MM.1S (cell line): Measurements from ENCODE around the gene WDR55.
A peak's percentile ranks its signal among the peaks of the same experiment; 100 is the strongest.

Experiments
- DNase-seq: peaks from one replicate; pipeline ENCODE4 v3.0.0-alpha.2; 2015
- H2AFZ ChIP-seq: fragments of 300-600 bp; sonication (generic); 2 replicates; pipeline ENCODE4 v1.6.0; 2016; ENCODE audit warnings: antibody characterized with exemption, low read length
- H3F3A ChIP-seq: fragments of 300-600 bp; sonication (generic); 2 replicates; pipeline ENCODE4 v1.6.1; 2016; ENCODE audit warnings: mild to moderate bottlenecking, antibody characterized with exemption, low read length, moderate library complexity, mixed read lengths; ENCODE audit not compliant: insufficient read depth
- H3K27ac ChIP-seq: fragments of 300-600 bp; sonication (generic); 2 replicates; pipeline ENCODE4 v1.5.1; 2016; ENCODE audit warnings: mild to moderate bottlenecking, low read length
- H3K27me3 ChIP-seq: fragments of 300-600 bp; sonication (generic); replicated peaks from 2 replicates; pipeline ENCODE4 v1.6.0; 2016; ENCODE audit warnings: low read length; ENCODE audit not compliant: insufficient read depth
- H3K36me3 ChIP-seq: fragments of 300-600 bp; sonication (generic); replicated peaks from 2 replicates; pipeline ENCODE4 v1.6.1; 2016; ENCODE audit warnings: mild to moderate bottlenecking, low read length, mixed read lengths; ENCODE audit not compliant: insufficient read depth
- H3K4me1 ChIP-seq: fragments of 300-600 bp; sonication (generic); 2 replicates; pipeline ENCODE4 v1.6.1; 2016; ENCODE audit warnings: low read length, mixed read lengths
- H3K4me2 ChIP-seq: fragments of 300-600 bp; sonication (generic); 2 replicates; pipeline ENCODE4 v1.6.0; 2016; ENCODE audit warnings: low read depth, low read length
- H3K4me3 ChIP-seq: fragments of 300-600 bp; sonication (generic); 2 replicates; pipeline ENCODE4 v1.5.1; 2016; ENCODE audit warnings: low read length, mixed read lengths
- H3K79me2 ChIP-seq: fragments of 300-600 bp; sonication (generic); 2 replicates; pipeline ENCODE4 v1.6.1; 2016; ENCODE audit warnings: mixed run types, low read length, mixed read lengths
- H3K9ac ChIP-seq: fragments of 300-600 bp; sonication (generic); 2 replicates; pipeline ENCODE4 v1.6.1; 2016; ENCODE audit warnings: low read length, mixed read lengths
- H3K9me2 ChIP-seq: fragments of 300-600 bp; sonication (generic); replicated peaks from 2 replicates; pipeline ENCODE4 v1.6.1; 2016; ENCODE audit warnings: mild to moderate bottlenecking, low read length, mixed read lengths; ENCODE audit not compliant: insufficient read depth
- H3K9me3 ChIP-seq: fragments of 300-600 bp; sonication (generic); replicated peaks from 2 replicates; pipeline ENCODE4 v1.6.1; 2016; ENCODE audit warnings: mild to moderate bottlenecking, low read length, mixed read lengths; ENCODE audit not compliant: insufficient read depth
- H4K20me1 ChIP-seq: fragments of 300-600 bp; sonication (generic); 2 replicates; pipeline ENCODE4 v1.6.1; 2016; ENCODE audit warnings: mild to moderate bottlenecking, low read length, moderate library complexity, mixed read lengths; ENCODE audit not compliant: insufficient read depth
- CTCF ChIP-seq: fragments of 300-600 bp; sonication (generic); IDR thresholded peaks from 2 replicates; pipeline ENCODE4 v1.5.1; 2016; ENCODE audit warnings: antibody characterized with exemption, low read length, mixed read lengths
- EZH2 ChIP-seq: fragments of 300-600 bp; sonication (generic); optimal IDR thresholded peaks from 2 replicates; pipeline ENCODE3; 2017; ENCODE audit warnings: low read depth, mild to moderate bottlenecking, antibody characterized with exemption, low read length, mixed read lengths
- EZH2phosphoT487 ChIP-seq: fragments of 300-600 bp; sonication (generic); IDR thresholded peaks from 2 replicates; pipeline ENCODE4 v1.6.1; 2018; ENCODE audit warnings: antibody characterized with exemption, low read length

WDR55 gene

GRCh38 chr5:140633021-140633471 is 31.7 kb upstream of the WDR55 start, which contains the start of gene CD14:
Gene CD14 (minus strand): TSS chr5:140633175. CDS start chr5:140633071, 104 bp downstream.
- H3K27ac ChIP-seq: no peak within 1 kb of the TSS
- H3F3A ChIP-seq: peaks cover 8% of the 10 kb centered on the region
- H3K9me3 ChIP-seq: no peaks in the 10 kb centered on the region
- H3K4me2 ChIP-seq: peak within 1 kb of the TSS; percentile 88
- TF ChIP-seq CTCF (peak; percentile 2; the same call in 1 of the 2 replicates), EZH2phosphoT487 (no peak), EZH2 (no peak)
- no peaks in the 10 kb centered on the region for H3K36me3 ChIP-seq
- peak within 1 kb of the TSS; percentile 59 for H3K4me3 ChIP-seq
- no peak within 1 kb of the TSS for H3K9ac ChIP-seq
- no peaks in the 10 kb centered on the region for H4K20me1 ChIP-seq
- no peaks in the 10 kb centered on the region for H3K79me2 ChIP-seq
- DNase-seq: no peak
- H3K4me1 ChIP-seq: 0 out of 2 replicates have a peak, but pooled peaks cover 2% of the 10 kb centered on the region
- 0 out of 2 replicates have a peak, but pooled peaks cover 6% of the 10 kb centered on the region for H3K27me3 ChIP-seq
- peak within 1 kb of the TSS; percentile 94 for H2AFZ ChIP-seq
- no peaks in the 10 kb centered on the region for H3K9me2 ChIP-seq

GRCh38 chr5:140633501-140633900 is 31.2 kb upstream of the WDR55 start:
- Histone ChIP-seq H3K27me3 (0 out of 2 replicates have a peak, but pooled peaks cover 6% of the 10 kb centered on the region), H3K36me3 (no peaks in the 10 kb centered on the region), H4K20me1 (no peaks in the 10 kb centered on the region), H2AFZ (no peak overlapping the region), H3K27ac (no peak overlapping the region), H3K79me2 (no peaks in the 10 kb centered on the region), H3K9me2 (no peaks in the 10 kb centered on the region), H3K4me1 (0 out of 2 replicates have a peak, but pooled peaks cover 2% of the 10 kb centered on the region), H3K4me3 (no peak overlapping the region), H3F3A (peaks cover 8% of the 10 kb centered on the region), H3K9me3 (no peaks in the 10 kb centered on the region), H3K4me2 (peak overlapping the region; percentile 88; the same call in 1 of the 2 replicates), H3K9ac (no peak overlapping the region)
- TF ChIP-seq CTCF (no peak), EZH2phosphoT487 (no peak), EZH2 (no peak)
- DNase-seq: no peak

- H3K4me1 ChIP-seq: 0 out of 2 replicates have a peak, but pooled peaks cover 2% of the 10 kb centered on the region
- H3K9me2 ChIP-seq: no peaks in the 10 kb centered on the region
- no peaks in the 10 kb centered on the region for H3K9me3 ChIP-seq
- H3K9ac ChIP-seq: no peak overlapping the region
- no peaks in the 10 kb centered on the region for H3K36me3 ChIP-seq
- H3K27me3 ChIP-seq: 0 out of 2 replicates have a peak, but pooled peaks cover 6% of the 10 kb centered on the region
- no peak for DNase-seq
- peaks cover 8% of the 10 kb centered on the region for H3F3A ChIP-seq
- TF ChIP-seq CTCF (no peak), EZH2 (no peak), EZH2phosphoT487 (no peak)
- H3K4me2 ChIP-seq: no peak overlapping the region
- H3K4me3 ChIP-seq: no peak overlapping the region
- no peaks in the 10 kb centered on the region for H4K20me1 ChIP-seq
- no peaks in the 10 kb centered on the region for H3K79me2 ChIP-seq
- no peak overlapping the region for H2AFZ ChIP-seq
- no peak overlapping the region for H3K27ac ChIP-seq
Measured at GRCh38 chr5:140634103-140634502, 30.6 kb upstream of the WDR55 start.
